GM19372 (cell line): ENCODE data around the gene PARVB.

Experiments used
- ATAC-seq: cut with Tn5 transposase; IDR thresholded peaks from one replicate; pipeline ENCODE4 v1.9.1; 2021; ENCODE audit warnings: mild to moderate bottlenecking, low read depth, moderate library complexity; ENCODE audit not compliant: unreplicated experiment

The PARVB gene

GRCh38 chr22:44080936-44081861 lies 57.1 kb downstream of the PARVB start:
- no peak for ATAC-seq

- no peak for ATAC-seq
Observed at GRCh38 chr22:44082801-44083200, 58.7 kb downstream of the PARVB start.

- ATAC-seq: no peak
Observed at GRCh38 chr22:44084044-44084772, 60.1 kb downstream of the PARVB start.

- no peak for ATAC-seq
Observed at GRCh38 chr22:44085743-44086270, 61.7 kb downstream of the PARVB start.

GRCh38 chr22:44086271-44087088 lies 62.4 kb downstream of the PARVB start:
- no peak for ATAC-seq

GRCh38 chr22:44087089-44087430 lies 63.0 kb downstream of the PARVB start:
- ATAC-seq: no peak

DNA sequence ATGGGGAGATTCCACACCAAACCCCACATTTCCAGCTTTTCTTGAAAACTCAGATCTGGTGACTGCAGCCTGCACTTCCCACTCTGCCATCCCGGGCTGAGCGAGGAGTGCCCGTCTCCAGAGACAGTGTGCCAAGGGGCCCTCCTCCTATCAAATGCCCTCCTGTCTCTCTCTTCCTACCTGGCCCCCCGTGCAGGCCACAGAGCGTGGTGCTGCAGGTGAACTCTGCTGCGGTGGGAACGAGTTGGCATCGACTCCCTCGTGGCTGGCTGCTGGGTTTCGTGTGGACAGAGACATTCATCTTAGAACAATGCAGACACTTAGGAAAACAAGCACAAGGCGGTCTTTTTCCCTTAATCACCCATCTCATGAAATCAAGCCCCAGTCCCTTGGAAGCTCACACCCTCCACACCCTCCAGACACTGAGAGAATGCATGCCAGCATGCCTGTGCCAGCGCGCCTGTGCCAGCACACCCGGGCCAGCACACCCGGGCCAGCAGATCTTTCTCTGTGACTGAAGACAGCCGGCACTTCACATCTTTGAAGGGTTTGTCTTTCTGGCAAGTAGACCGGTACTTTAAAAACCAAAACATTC lies 65.0 kb downstream of the PARVB start:
- no peak for ATAC-seq

GRCh38 chr22:44089717-44090570 lies 65.8 kb downstream of the PARVB start:
- no peak for ATAC-seq

- no peak for ATAC-seq
Observed at GRCh38 chr22:44090571-44090905, 66.4 kb downstream of the PARVB start.

- no peak for ATAC-seq
Observed at GRCh38 chr22:44091021-44091721, 67.1 kb downstream of the PARVB start.

DNA sequence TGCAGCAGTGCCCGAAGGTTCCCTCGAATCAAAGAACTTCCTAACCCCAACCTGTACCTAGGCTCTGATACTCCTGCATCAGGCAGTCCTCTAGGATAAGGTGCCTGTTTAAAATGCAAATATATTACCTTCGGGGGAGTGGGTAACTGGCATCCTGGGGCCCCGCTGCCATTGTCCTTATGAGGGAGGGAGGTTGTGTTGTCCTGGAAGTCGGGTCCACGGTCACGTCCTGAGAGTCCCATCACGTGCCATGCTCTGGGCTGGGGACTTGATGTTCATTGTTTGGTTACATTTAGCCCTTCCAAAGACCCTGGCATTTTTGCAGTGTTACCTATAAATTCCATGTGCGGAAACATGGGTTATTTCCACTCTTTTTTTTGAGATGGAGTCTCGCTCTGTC lies 67.6 kb downstream of the PARVB start:
- no peak for ATAC-seq

- ATAC-seq: no peak
Observed at GRCh38 chr22:44092636-44093220, 68.6 kb downstream of the PARVB start.

- no peak for ATAC-seq
Observed at GRCh38 chr22:44093791-44094190, 69.7 kb downstream of the PARVB start.

DNA sequence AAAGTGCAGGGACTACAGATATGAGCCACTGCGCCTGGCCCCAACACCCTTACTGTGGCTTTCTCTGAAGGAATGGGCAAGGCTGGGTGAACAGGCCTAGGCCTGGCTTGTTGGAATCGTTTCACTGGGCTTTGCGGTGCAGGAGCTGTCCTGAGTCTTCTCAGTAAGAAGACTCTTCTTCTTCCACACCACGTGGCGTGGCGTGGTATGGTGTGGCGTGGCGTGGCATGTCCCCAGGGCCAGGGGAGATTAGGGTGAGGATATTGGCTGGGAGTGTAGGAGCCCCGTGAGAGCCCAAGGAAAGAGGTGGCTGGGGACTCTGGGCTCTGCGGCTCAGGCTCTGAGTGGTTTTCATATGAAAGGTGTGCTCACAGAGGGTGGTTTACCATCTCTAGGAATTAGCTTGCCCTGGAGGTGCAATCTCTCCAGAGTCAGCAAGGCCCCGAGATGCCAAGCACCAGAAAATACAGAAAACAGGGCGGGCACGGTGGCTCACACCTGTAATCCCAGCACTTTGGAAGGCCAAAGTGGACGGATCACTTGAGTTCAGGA lies 70.7 kb downstream of the PARVB start:
- no peak for ATAC-seq

DNA sequence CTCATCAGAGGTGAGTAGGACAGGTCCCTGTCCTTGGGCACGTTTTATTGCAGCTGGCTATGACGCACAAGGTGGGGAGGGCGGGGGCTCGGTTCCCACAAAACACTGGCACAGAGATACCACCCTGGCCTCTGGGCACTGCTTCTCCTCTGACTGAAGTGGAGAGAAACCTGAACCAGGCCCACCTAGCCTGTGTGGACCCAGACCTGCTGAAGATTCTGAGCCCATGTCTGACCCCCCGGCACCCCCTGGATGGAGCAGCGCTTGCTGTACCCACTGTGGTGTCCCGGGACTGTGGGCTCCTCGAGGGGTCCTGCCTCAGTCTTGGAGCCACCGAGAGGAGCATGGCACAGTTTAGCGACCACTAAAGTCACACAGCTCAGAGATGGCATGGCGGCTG lies 72.6 kb downstream of the PARVB start:
- ATAC-seq: no peak

- no peak for ATAC-seq
Observed at GRCh38 chr22:44097263-44098020, 73.3 kb downstream of the PARVB start.

DNA sequence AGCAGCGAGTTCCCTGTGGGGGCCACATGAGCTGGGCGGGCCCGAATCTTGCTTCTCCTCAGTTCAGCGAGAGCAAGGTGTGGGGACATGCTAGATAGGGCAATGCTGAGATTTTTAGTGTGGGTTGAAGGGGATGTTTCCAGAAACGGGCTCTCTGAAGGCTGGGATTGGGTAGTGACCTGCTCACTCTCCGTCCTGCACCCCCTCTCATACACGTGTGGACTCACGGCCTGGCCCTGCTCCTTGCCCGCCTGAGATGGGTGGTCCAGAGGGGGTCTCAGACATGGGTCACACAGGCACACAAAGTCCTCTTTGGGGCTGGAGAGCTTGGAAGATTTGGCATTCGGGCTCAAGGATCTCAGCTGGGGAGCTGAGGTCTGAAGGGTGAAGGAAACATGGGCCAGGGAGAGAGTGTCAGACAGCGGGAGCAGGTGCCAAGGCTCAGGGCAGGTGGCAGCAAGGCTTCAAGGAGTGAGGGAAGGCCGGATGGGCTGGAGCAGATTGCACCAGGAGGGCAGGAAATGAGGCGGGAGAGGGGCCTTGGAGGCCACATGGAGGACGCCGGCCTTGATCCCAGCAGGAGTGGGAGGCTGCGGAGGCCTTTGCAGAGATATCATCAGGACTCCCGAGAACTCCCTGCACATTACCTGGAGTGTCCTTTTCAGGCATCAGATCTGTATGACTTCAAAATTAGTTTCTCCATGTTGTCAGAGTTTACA lies 74.1 kb downstream of the PARVB start:
- ATAC-seq: no peak
